ENCODE results near the gene GBGT1. TPM values are rescaled to one million over a fixed set of nuclear protein-coding genes. Genes with fewer than 3 reads are reported as not detected.

The GBGT1 gene
- total RNA-seq, 1 donor from 2014 or later, result 8.1 TPM

GRCh38 chr9:133105461-133105770 lies 58.3 kb downstream of the GBGT1 start:
- no peaks in the 10 kb centered on the region for H3K27me3 Mint-ChIP-seq (ENCODE audit: low read depth)
- TF ChIP-seq, protein P1, sequence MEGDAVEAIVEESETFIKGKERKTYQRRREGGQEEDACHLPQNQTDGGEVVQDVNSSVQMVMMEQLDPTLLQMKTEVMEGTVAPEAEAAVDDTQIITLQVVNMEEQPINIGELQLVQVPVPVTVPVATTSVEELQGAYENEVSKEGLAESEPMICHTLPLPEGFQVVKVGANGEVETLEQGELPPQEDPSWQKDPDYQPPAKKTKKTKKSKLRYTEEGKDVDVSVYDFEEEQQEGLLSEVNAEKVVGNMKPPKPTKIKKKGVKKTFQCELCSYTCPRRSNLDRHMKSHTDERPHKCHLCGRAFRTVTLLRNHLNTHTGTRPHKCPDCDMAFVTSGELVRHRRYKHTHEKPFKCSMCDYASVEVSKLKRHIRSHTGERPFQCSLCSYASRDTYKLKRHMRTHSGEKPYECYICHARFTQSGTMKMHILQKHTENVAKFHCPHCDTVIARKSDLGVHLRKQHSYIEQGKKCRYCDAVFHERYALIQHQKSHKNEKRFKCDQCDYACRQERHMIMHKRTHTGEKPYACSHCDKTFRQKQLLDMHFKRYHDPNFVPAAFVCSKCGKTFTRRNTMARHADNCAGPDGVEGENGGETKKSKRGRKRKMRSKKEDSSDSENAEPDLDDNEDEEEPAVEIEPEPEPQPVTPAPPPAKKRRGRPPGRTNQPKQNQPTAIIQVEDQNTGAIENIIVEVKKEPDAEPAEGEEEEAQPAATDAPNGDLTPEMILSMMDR (IDR thresholded peaks at IDR 0.05), result no peak
- no peak overlapping the region for H3K4me3 Mint-ChIP-seq (ENCODE audit: unreplicated experiment)
- no peak overlapping the region for H3K27ac Mint-ChIP-seq (ENCODE audit: unreplicated experiment)
- no peaks in the 10 kb centered on the region for H3K9me3 Mint-ChIP-seq (ENCODE audit: low read depth)
- peak; percentile 91 for DNase-seq (ENCODE audit: low spot score)
- H3K36me3 Mint-ChIP-seq (ENCODE audit: low read depth), result peaks cover 33% of the 10 kb centered on the region
- H3K4me1 Mint-ChIP-seq (ENCODE audit: low read depth), result no peaks in the 10 kb centered on the region

GRCh38 chr9:133104718-133105460 lies 58.8 kb downstream of the GBGT1 start:
- Mint-ChIP-seq H3K36me3 (ENCODE audit: low read depth) (peaks cover 30% of the 10 kb centered on the region), H3K4me1 (ENCODE audit: low read depth) (no peaks in the 10 kb centered on the region)

GRCh38 chr9:133103987-133104505 lies 59.7 kb downstream of the GBGT1 start:
- TF ChIP-seq, protein P1 (IDR thresholded peaks at IDR 0.05), result no peak
- Mint-ChIP-seq H3K9me3 (ENCODE audit: low read depth) (no peaks in the 10 kb centered on the region), H3K4me1 (ENCODE audit: low read depth) (no peaks in the 10 kb centered on the region), H3K27ac (ENCODE audit: unreplicated experiment) (no peak overlapping the region), H3K4me3 (ENCODE audit: unreplicated experiment) (no peak overlapping the region), H3K27me3 (ENCODE audit: low read depth) (no peaks in the 10 kb centered on the region), H3K36me3 (ENCODE audit: low read depth) (peaks cover 31% of the 10 kb centered on the region)
- peak; percentile 73 for DNase-seq (ENCODE audit: low spot score)

More at GRCh38 chr9:133104718-133105460, 58.8 kb downstream of the GBGT1 start:
- Mint-ChIP-seq H3K9me3 (ENCODE audit: low read depth) (no peaks in the 10 kb centered on the region), H3K4me3 (ENCODE audit: unreplicated experiment) (no peak overlapping the region), H3K27ac (ENCODE audit: unreplicated experiment) (no peak overlapping the region), H3K27me3 (ENCODE audit: low read depth) (no peaks in the 10 kb centered on the region)
- TF ChIP-seq, protein P1 (IDR thresholded peaks at IDR 0.05), result no peak
- DNase-seq (ENCODE audit: low spot score), result peak; percentile 72

DNA sequence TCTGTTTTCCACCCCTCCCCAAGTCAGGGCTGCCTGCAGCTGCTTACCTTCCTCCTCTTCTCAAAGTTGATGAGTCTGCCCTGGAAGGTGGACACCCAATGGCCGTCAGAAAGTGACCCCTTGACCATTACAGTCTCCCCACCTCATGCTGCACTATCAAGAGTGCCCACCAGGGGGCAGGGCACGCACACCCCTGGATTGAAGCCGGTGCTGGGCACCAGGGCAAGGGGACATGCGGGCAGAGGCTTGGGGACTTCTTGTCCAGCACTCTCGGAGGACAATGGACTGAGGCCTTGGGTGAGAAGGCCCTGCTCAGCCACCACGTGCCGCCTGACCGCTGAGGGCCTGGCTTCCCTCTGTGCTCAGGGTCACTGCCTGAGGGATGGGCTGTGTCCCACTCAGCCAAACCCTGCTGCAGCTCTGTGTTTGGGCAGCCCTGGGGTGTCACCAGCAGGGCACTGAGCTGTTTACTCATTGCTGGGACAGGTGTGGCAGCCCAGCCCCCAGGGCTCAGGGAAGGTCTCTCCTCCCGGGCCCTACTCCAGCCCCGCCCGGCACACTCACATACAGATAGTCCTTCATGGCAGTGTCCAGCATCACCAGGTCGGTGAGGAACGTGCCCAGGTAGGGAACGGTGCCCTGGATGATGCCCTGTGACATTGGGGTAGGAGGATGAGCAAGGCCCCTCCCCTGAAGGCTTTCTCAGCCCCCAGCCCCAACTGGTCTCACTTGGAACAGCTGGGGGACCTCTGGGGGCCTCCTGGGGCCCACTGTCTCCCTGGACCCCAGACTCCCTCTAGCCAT lies 60.3 kb downstream of the GBGT1 start:
- no peak overlapping the region for H3K4me3 Mint-ChIP-seq (ENCODE audit: unreplicated experiment)
- peaks cover 35% of the 10 kb centered on the region for H3K36me3 Mint-ChIP-seq (ENCODE audit: low read depth)
- H3K27ac Mint-ChIP-seq (ENCODE audit: unreplicated experiment), result no peak overlapping the region
- no peaks in the 10 kb centered on the region for H3K9me3 Mint-ChIP-seq (ENCODE audit: low read depth)
- TF ChIP-seq, protein P1 (IDR thresholded peaks at IDR 0.05), result peak; percentile 98
- DNase-seq (ENCODE audit: low spot score), result peak; percentile 76
- no peaks in the 10 kb centered on the region for H3K4me1 Mint-ChIP-seq (ENCODE audit: low read depth)
- H3K27me3 Mint-ChIP-seq (ENCODE audit: low read depth), result no peaks in the 10 kb centered on the region

Other genes with a start within 250 kb of the GBGT1 start
- gene TSC1, start 219.3 kb downstream of the GBGT1 start, total RNA-seq, result 37.7 to 50.7 TPM (median 42.5 TPM) in 3 replicates
- gene GFI1B, start 185.2 kb downstream of the GBGT1 start, total RNA-seq, result not detected in 3 replicates
- gene GTF3C5, start 132.9 kb downstream of the GBGT1 start, total RNA-seq, result 36.5 to 46.3 TPM (median 38.5 TPM) in 3 replicates
- gene CEL, start 101.9 kb downstream of the GBGT1 start, total RNA-seq, result 0.87 to 1.5 TPM (median 1.1 TPM) in 3 replicates
- gene RALGDS, start 42.7 kb downstream of the GBGT1 start, total RNA-seq, result 16.1 to 19.0 TPM (median 17.5 TPM) in 3 replicates
- gene OBP2B, start 45.3 kb upstream of the GBGT1 start, total RNA-seq, result not detected in 3 replicates
- gene ABO, start 111.3 kb upstream of the GBGT1 start, total RNA-seq, result 0.17 TPM in 1 of 3 replicates, not detected in the others
- gene SURF6, start 172.3 kb upstream of the GBGT1 start, total RNA-seq, result 14.6 to 16.0 TPM (median 15.1 TPM) in 3 replicates
- gene MED22, start 184.2 kb upstream of the GBGT1 start, total RNA-seq, result 24.6 to 27.8 TPM (median 26.0 TPM) in 3 replicates
- gene RPL7A, start 184.3 kb upstream of the GBGT1 start, total RNA-seq, result 1,095 to 1,183 TPM (median 1,126 TPM) in 3 replicates
- gene SURF1, start 192.6 kb upstream of the GBGT1 start, total RNA-seq, result 27.2 to 31.3 TPM (median 31.0 TPM) in 3 replicates
- 12.5 to 13.3 TPM (median 13.2 TPM) in 3 replicates for gene SURF2, start 192.6 kb upstream of the GBGT1 start, total RNA-seq
- 242 to 285 TPM (median 243 TPM) in 3 replicates for gene SURF4, start 212.1 kb upstream of the GBGT1 start, total RNA-seq
- 1.2 to 1.9 TPM (median 1.8 TPM) in 3 replicates for gene STKLD1, start 212.5 kb upstream of the GBGT1 start, total RNA-seq

Data from chondrocyte (in vitro differentiated cells).